RWPE2 (cell line): Measurements from ENCODE around the gene CHTF18.

Experiments used
- ATAC-seq: fragments of 200-7000 bp; cut with Tn5 transposase; 3 replicates; pipeline ENCODE4 v1.9.1; 2021; ENCODE audit warnings: low read depth
- DNase-seq: peaks from one replicate; pipeline ENCODE4 v3.0.0-alpha.2; 2020; ENCODE audit warnings: low spot score
- H3K27ac ChIP-seq: fragments of 450-650 bp; 2 replicates; pipeline ENCODE4 v1.5.1; 2017; ENCODE audit warnings: mild to moderate bottlenecking; ENCODE audit not compliant: poor library complexity, severe bottlenecking
- H3K27me3 ChIP-seq: fragments of 250-450 bp; sonication (Bioruptor Pico); 2 replicates; pipeline ENCODE4 v1.5.1; 2021; ENCODE audit warnings: mild to moderate bottlenecking, moderate library complexity; ENCODE audit not compliant: insufficient read depth, poor library complexity, severe bottlenecking
- H3K36me3 ChIP-seq: fragments of 250-450 bp; sonication (Bioruptor Pico); 2 replicates; pipeline ENCODE4 v1.5.1; 2020; ENCODE audit warnings: low read depth, mild to moderate bottlenecking, moderate library complexity
- H3K4me1 ChIP-seq: fragments of 250-450 bp; sonication (Bioruptor Pico); 2 replicates; pipeline ENCODE4 v1.5.1; 2021; ENCODE audit warnings: mild to moderate bottlenecking, moderate library complexity; ENCODE audit not compliant: insufficient read depth, poor library complexity, severe bottlenecking
- H3K4me3 ChIP-seq: fragments of 250-450 bp; sonication (Bioruptor Pico); 2 replicates; pipeline ENCODE4 v1.5.1; 2021; ENCODE audit warnings: mild to moderate bottlenecking, moderate library complexity; ENCODE audit not compliant: severe bottlenecking
- H3K9me3 ChIP-seq: fragments of 250-450 bp; sonication (Bioruptor Pico); 2 replicates; pipeline ENCODE4 v1.5.1; 2021; ENCODE audit warnings: mild to moderate bottlenecking, moderate library complexity; ENCODE audit not compliant: severe bottlenecking
- TF ChIP-seq, protein P1 (sequence below): fragments of 450-650 bp; IDR thresholded peaks from one replicate; pipeline ENCODE4 v1.5.1; 2017; ENCODE audit warnings: mild to moderate bottlenecking, moderate library complexity; ENCODE audit not compliant: poor library complexity, severe bottlenecking

CHTF18 gene

DNA sequence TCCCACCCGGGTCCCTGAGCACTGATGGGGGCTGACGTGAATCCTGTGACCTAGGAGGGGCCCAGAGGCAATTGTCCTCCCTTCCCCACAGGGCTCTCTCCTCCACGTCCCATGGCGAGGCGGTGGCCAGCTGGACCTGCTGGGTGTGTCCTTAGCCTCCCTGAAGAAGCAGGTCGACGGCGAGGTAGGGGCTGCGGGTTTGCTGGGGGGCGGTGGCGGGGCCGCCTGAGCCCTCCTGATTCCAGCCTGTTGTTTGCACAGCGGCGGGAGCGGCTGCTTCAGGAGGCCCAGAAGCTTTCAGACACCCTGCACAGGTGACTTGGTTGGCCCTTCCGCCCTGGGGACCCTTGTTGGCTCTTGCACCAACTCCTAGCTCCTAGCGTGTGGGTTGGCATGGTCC lies 1.7 kb downstream of the CHTF18 start:
- no peak for DNase-seq
- no peak for ATAC-seq
- Histone ChIP-seq H3K27ac (no peak overlapping the region), H3K36me3 (peaks cover 50% of the 10 kb centered on the region), H3K4me3 (no peak overlapping the region), H3K4me1 (no peaks in the 10 kb centered on the region), H3K9me3 (no peaks in the 10 kb centered on the region), H3K27me3 (no peaks in the 10 kb centered on the region)
- TF ChIP-seq, protein P1, sequence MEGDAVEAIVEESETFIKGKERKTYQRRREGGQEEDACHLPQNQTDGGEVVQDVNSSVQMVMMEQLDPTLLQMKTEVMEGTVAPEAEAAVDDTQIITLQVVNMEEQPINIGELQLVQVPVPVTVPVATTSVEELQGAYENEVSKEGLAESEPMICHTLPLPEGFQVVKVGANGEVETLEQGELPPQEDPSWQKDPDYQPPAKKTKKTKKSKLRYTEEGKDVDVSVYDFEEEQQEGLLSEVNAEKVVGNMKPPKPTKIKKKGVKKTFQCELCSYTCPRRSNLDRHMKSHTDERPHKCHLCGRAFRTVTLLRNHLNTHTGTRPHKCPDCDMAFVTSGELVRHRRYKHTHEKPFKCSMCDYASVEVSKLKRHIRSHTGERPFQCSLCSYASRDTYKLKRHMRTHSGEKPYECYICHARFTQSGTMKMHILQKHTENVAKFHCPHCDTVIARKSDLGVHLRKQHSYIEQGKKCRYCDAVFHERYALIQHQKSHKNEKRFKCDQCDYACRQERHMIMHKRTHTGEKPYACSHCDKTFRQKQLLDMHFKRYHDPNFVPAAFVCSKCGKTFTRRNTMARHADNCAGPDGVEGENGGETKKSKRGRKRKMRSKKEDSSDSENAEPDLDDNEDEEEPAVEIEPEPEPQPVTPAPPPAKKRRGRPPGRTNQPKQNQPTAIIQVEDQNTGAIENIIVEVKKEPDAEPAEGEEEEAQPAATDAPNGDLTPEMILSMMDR: no peak

DNA sequence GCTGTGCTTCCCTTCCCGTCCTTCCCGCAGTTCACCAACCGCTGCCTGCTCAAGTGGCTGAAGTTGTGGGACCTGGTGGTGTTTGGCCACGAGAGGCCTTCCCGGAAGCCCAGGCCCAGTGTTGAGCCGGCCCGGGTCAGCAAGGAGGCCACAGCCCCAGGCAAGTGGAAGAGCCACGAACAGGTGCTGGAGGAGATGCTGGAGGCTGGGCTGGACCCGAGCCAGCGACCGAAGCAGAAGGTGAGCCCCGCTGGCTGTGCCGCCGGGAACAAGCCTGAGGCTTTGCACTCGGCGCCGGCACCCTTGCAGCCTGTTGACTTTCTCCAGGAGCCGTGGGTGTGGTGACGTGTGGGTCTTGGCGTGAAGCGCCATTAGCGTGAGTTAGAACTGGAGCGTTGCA lies 2.7 kb downstream of the CHTF18 start:
- no peaks in the 10 kb centered on the region for H3K9me3 ChIP-seq
- H3K4me3 ChIP-seq: no peak overlapping the region
- H3K4me1 ChIP-seq: peaks cover 4% of the 10 kb centered on the region
- TF ChIP-seq, protein P1: no peak
- ATAC-seq: no peak
- no peak for DNase-seq
- H3K27me3 ChIP-seq: no peaks in the 10 kb centered on the region
- H3K27ac ChIP-seq: no peak overlapping the region
- H3K36me3 ChIP-seq: peaks cover 44% of the 10 kb centered on the region

DNA sequence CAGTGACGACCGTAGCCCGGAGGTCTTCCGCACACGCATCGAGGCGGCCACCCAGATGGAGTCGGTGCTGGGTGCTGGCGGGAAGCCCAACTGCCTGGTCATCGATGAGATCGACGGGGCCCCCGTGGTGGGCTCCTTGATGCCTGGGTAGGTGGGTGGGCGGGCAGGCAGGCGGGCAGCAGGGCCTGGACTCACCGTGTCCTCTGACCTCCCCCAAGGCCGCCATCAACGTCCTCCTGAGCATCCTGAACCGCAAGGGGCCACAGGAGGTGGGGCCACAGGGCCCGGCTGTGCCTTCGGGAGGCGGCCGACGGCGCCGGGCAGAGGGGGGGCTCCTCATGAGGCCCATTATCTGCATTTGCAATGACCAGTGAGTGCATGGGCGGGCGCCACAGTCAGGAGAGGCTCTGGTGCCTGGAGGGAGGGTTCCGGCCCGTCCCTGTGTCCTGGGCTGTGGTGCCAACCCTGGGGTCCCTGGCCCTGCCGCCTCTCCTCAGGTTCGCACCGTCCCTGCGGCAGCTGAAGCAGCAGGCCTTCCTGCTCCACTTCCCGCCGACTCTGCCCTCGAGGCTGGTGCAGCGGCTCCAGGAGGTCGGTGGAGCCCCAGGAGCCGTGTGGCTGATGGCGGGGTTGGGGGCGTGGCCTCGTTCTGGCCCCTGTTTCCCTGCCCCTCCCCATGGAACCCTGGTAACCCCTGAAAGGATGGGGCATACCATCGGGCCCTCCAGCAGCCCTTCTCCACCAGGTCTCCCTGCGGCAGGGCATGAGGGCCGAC lies 4.0 kb downstream of the CHTF18 start:
- H3K36me3 ChIP-seq: peaks cover 33% of the 10 kb centered on the region

DNA sequence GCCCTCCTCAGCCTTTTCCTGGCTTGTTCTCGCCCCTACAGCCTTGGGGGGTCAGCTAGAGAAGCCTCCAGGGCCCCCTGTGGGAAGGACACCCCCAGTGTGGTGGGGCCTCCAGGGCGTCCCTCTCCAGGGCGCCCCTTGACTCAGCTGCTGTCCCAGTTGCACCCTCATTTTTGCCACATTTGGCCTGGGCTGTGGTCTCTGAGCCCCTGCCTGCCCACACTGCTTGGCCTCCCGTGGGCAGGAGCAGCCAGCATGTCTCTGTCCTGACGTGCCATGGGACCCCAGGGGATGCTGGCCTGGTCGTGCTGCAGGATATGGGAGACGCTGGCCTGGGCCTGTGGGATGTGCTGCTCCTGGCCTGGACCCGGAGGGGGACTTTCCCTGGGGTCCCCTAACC lies 5.0 kb downstream of the CHTF18 start:
- no peak for ATAC-seq

More for the DNA sequence above, 4.0 kb downstream of the CHTF18 start:
- no peak overlapping the region for H3K27ac ChIP-seq
- H3K27me3 ChIP-seq: no peaks in the 10 kb centered on the region
- ATAC-seq (no peak), DNase-seq (no peak)
- H3K4me3 ChIP-seq: no peak overlapping the region
- TF ChIP-seq, protein P1: no peak
- H3K9me3 ChIP-seq: no peaks in the 10 kb centered on the region
- peaks cover 4% of the 10 kb centered on the region for H3K4me1 ChIP-seq

More for the DNA sequence above, 5.0 kb downstream of the CHTF18 start:
- TF ChIP-seq, protein P1: no peak
- DNase-seq: no peak
- Histone ChIP-seq H3K4me1 (peaks cover 4% of the 10 kb centered on the region), H3K36me3 (peaks cover 33% of the 10 kb centered on the region), H3K9me3 (no peaks in the 10 kb centered on the region), H3K27ac (no peak overlapping the region), H3K27me3 (no peaks in the 10 kb centered on the region), H3K4me3 (no peak overlapping the region)
